Neural progenitor cell (in vitro differentiated cells): Measurements from ENCODE around the gene PBXIP1.

Experiments used
- EZH2 ChIP-seq: fragments of 200-600 bp; sonication (generic); IDR thresholded peaks from 2 replicates; pipeline ENCODE4 v1.6.1; 2017; ENCODE audit warnings: antibody characterized with exemption, mild to moderate bottlenecking, moderate library complexity
- EZH2phosphoT487 ChIP-seq: fragments of 200-600 bp; sonication (generic); IDR thresholded peaks from 2 replicates; pipeline ENCODE4 v1.6.1; 2017; ENCODE audit warnings: antibody characterized with exemption
- TF ChIP-seq, protein P1 (sequence below): fragments of 200-600 bp; sonication (generic); IDR thresholded peaks from 2 replicates; pipeline ENCODE4 v1.5.1; 2017; ENCODE audit warnings: antibody characterized with exemption, mild to moderate bottlenecking

DNA sequence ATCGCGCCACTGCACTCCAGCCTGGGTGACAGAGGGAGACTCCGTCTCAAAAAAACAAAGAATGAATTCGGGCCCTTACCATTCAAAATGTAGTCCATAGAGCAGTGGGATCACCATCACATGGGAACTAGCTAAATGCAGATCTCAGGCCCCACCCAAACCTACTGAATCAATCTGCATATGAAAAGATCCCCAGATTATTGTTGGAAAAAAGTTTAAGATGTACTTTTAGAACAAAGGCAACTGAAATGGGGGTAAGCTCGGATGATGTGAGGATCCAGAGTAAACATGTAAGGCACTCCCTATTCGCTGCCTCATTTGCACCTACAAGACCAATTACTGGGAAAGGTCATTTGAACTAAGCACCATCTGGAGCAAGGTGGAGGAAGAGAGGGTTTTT lies 26.4 kb upstream of the PBXIP1 start:
- TF ChIP-seq, protein P1, sequence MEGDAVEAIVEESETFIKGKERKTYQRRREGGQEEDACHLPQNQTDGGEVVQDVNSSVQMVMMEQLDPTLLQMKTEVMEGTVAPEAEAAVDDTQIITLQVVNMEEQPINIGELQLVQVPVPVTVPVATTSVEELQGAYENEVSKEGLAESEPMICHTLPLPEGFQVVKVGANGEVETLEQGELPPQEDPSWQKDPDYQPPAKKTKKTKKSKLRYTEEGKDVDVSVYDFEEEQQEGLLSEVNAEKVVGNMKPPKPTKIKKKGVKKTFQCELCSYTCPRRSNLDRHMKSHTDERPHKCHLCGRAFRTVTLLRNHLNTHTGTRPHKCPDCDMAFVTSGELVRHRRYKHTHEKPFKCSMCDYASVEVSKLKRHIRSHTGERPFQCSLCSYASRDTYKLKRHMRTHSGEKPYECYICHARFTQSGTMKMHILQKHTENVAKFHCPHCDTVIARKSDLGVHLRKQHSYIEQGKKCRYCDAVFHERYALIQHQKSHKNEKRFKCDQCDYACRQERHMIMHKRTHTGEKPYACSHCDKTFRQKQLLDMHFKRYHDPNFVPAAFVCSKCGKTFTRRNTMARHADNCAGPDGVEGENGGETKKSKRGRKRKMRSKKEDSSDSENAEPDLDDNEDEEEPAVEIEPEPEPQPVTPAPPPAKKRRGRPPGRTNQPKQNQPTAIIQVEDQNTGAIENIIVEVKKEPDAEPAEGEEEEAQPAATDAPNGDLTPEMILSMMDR: no peak
- TF ChIP-seq EZH2phosphoT487: no peak
- no peak for TF ChIP-seq EZH2
